HG03066 (cell line): ENCODE results near the gene NME3.

Source experiments
- ATAC-seq: cut with Tn5 transposase; IDR thresholded peaks from one replicate; pipeline ENCODE4 v1.9.1; 2021; ENCODE audit warnings: low read depth; ENCODE audit not compliant: unreplicated experiment

NME3 gene

DNA sequence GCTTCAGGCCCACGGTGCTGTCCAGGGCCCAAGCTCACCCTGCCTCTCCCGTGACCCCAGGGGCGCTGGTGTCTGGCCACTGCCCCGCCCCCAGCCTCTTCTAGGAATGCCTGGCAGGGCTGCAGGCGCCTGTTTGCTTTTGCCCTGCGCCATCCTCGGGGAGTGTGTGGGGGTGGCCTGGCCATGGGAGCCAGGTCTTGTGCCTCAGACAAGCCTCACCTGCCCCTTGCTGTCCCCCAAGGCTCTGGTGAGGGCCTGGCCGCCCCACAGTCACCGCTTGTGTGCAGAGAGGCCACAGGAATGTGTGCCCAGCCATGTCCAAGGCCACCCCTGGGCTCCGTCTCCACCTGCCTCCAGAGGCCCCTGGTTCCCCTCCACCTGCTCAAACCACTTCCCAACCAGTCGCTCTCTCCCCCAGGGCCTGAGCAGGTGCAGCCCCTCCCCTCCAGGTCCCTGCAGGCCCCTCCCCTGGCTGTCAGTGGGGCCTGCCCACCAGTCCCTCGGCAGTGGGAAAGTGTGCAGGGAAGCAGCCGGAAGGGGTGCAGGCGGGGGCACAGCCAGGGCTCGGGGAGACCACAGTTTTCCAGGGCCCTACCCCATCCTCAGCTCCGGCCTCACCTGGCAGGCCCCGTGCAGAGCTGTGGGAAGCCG, 23.0 kb upstream of the NME3 start:
- no peak for ATAC-seq

DNA sequence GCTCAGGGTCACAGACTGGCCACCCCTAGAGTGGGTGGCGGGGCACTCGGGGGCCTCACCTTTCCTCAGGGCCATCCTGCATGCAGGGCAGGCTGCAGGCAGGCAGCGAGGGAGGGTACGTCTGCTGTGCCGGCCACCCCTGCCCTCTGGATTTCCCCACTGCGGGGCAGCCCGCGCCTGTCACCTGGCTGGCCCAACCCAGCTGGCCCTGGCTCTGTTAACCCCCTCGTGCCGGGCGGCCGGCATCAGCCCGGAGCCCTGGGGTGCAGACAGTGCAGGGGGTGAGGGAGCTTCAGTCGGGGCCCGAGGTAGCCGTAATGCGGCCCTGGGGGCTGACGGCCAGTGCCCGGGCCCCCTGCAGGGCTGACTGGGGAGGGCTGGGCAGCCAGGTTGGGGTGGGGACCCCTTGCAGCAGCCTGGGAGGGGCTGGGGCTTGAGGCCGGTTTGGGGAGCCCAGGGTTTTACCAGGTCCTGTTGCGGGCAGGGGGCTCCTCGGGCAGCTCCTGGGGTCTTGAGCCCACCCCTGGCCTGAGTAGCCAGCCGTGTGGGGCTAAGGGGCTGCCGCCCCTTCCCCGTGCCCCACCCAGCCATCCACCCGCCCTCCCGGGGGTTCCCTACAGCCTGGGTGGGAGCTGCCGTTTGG, 22.4 kb upstream of the NME3 start, which contains the start of gene IGFALS:
TSS of gene IGFALS (minus strand) at position 128 of the 643 bp plus-strand sequence. CDS start at position 75, 53 bp downstream.
- no peak for ATAC-seq

DNA sequence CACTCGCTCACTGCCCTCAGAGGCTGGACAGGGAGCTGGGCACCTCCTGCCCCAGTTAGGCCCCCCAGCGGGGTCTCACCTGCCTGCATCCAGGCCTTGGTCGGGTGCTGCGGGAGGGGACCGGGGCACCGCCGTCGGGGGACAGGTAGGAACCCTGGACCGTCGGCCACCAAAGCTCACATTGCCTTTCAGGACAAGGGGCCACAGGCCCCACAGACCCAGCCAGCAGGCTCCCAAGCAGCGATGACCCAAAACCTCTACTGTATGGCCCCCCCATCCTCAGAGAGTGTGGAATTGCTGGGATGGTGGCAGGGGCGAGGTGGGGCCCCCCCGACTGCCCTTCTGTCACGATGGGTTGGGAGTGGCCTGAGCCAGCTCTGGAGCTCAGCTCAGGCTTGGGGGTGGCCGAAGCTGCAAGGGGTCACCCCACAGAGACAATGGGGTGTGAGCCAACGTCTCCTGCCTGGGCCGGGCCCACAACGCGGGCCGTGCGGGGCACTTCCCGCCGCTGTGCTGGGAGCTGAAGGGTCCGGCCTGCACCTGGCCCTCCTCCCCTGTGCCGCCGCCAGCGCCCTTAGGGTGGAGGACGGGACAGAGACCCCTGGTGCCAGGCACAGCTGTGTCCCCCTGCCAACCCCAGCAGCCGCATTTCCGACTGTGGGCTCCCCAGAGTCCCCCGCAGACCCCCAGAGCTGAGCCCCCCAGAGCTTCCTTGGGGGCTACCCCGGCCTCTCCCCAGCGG, 21.7 kb upstream of the NME3 start:
- ATAC-seq: no peak

DNA sequence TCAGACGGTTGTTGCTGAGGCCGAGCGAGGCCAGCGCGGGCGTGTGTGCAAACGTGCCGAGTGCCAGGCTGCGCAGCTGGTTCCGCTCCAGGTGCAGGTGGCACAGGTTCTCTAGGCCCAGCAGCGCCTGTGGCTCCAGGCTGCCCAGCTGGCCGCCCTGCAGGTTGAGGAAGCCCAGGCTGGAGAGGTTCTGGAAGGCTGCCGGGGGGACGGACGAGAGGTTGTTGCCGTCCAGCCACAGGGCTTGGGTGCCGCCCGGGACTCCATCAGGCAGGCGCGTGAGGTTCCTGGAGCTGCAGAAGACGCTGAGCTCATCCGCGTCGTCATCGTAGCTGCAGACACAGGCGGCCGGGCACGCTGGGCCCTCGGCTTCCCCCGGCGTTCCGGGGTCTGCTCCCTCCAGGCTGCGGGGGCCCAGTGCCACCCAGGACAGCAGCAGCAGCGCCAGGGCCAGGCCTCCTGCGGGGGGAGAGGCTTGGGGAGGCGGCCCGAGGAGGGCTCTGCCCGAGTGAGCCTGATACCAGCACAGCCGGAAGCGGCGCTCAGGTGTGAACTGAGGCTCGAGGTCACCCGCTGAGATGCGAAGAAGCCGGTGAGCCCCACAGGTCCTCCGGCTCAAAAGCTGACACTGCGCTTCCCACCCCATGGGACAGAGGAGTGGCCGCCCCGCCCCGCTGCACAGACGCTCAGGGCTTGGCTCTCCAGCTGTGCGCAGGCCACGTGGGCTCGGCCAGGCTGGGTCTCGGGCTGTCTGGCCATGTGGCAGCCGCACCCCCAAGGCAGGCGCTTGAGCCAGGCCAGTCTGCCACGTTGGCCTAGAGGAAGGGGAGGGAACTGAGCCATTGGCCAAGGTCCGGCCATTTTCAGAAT, 20.8 kb upstream of the NME3 start:
- no peak for ATAC-seq

DNA sequence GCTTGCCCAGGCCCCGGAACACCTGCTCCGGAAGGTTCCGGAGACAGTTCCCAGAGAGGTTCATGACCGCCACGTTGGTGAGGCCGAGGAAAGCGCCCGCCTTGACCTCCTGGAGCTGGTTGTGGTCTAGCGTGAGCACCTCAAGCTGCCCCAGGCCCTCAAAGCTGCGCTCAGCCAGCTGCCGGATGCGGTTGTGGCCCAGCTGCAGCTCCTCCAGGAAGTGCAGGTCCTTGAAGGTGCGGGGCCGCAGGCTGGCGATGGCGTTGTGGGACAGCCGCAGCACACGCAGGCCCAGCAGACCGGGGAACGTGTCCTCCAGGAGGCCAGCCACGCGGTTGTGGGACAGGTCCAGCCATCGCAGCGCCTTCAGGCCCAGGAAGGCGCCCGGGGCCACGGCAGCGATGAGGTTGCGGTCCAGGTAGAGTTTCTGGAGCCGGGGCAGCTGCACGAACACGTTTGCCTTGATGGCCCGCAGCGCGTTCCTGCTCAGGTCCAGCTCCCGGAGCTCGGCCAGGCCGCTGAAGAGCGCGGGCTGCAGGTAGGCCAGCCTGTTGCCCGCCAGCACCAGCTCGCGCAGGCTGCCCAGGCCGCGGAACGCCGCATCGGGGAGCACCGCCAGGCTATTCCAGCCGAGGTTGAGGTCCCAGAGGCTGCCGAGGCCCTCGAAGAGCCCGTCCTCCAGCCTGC, 20.1 kb upstream of the NME3 start:
- no peak for ATAC-seq

DNA sequence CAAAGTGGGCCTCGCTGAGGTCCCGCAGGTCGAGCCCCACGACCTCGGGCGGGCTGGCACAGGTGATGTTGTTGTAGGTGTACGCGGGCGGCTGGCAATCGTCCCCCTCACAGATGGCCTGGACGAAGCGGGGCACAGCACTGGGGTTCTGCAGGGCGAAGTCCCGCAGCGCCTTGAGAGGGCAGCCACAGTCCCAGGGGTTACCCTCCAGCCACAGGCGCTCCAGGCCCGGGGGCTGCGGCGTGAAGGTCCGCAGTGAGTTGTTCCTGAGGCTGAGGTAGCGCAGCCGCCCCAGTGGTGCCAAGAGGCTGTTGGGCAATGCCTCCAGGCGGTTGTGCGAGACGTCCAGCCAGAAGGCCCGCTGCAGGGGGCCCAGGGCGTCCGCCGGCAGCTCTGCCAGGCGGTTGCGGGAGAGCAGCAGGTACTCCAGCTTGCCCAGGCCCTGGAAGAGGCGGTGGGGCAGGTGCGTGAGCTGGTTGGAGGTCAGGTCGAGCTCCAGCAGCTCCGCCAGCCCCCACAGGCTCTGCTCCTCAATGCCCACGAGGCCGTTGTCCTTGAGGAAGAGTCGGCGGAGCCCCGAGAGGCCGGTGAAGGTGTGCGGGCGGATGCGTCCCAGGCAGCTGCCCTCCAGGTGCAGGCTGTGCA, 19.4 kb upstream of the NME3 start:
- ATAC-seq: no peak

DNA sequence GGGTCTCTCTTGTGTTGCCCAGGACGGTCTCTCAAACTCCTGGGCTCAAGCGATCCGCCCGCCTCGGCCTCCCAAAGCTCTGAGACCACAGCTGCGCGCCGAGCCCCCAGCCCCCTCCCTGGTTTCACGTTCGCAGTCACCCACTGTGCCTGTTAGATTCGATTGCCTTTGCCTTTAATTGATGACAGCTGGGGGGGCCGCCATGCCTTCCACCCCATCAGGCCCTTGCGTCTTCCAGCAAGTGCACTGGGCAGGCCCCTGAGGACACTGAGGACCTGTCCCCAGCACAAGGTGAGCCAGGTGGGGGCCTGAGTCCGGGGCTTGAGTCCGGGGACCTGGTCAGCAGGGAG, 18.9 kb upstream of the NME3 start:
- ATAC-seq: no peak

DNA sequence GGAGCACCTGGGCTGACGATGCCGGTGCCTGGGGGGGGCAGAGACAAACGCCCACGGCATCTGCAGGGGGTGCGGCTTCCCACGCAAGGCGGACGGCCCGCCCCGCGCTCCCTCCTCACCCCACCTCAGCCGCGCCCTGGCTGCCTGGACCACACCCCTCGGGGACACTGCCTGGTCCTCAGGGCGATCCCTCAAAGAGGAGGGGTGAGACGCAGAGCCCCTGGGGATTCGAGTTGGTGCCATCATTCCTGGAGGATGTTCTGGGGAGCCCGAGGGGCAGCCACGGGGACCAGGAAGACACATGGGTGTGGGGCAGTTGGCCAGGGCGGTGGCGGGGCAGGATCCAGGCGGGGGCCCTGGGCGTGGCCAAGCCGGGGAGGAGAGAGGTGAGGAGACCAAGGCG, 18.3 kb upstream of the NME3 start:
- no peak for ATAC-seq

DNA sequence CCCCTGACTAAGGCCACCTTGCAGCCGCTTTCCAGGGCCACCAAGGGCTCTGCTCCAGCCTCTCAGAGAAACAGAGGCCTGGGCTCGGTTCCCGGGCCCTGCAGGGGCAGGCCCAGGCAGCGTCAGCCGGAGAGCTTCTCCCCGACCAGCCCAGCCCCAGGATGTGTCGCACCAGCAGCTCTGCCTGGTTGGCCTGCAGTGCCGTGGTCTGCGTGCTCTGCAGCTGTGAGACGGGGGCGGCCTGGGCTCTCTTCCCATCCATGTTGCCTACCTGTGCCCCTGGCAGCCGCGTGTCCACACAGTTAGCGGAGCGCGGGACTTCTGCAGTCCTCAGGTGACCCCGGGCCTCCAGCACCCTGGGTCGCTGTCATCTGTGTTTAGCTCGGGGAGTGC, 17.4 kb upstream of the NME3 start:
- ATAC-seq: no peak

DNA sequence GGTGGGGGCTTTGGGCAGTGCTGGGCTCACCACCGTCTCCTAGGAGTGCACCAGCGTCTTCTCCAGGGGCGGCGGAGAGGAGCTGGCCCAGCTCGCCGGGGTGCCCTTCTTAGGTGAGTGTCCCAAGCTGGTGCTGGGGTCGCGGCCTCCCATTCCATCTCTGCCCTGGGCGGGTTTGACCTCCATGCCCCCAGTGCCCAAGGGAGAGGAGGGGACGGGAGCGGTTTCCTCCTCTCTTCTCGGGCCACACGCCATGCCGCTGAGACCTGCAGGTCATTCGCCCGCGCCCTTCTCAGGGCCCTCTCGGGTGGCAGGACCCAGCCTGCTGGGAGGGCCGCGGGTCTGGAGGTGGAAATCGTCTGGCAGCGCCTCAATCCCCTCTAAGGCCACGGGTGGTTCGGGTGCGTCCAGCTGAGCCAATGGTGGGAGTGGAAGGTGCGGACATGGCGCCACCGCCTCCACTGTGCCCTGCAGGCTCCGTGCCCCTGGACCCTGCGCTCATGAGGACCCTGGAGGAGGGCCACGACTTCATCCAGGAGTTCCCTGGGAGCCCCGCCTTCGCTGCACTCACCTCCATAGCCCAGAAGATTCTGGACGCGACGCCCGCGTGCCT, 16.9 kb upstream of the NME3 start:
- ATAC-seq: no peak

DNA sequence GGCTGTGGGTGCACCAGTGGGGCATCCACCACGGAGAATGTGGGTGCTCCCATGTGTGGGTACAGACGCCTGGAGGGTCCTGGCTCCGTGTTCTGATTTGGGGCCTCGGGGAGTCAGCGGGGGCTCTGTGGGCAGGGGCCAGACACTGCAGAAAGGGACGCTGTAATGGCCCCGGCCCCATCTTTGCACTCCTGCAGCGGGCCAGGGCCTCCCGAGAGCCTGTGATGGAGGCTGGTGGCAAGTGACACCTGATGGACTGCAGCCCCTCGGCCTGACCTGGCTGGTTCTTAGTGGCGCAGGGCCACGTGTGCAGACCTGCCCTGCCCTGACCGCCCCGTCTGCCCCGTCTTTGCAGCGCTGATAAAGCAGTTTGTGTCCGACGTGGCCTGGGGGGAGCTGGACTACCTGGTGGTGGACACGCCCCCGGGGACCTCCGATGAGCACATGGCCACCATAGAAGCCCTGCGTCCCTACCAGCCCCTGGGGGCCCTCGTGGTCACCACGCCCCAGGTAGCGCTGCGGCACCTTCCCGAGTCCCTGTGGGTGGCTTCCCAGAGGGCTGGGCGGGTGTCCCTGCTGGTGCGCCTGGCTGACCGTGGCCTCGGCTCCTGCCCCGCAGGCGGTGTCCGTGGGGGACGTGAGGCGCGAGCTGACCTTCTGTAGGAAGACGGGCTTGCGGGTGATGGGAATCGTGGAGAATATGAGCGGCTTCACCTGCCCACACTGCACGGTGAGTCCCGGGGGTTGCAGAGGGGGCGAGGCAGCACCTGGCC, 16.2 kb upstream of the NME3 start:
- ATAC-seq: no peak

DNA sequence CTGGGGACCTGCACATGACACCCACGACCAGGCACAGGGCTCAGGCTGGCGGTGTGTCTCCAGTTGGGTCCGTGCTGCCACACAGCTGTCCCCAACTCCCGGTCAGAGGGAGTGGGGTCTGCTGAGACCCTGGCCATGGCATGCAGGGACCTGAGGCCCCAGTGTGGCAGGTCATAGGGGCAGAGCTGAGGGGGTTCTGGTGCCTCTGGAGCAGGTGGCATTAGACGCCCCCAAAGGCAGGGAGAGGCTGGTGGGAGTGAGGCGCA, 15.6 kb upstream of the NME3 start:
- no peak for ATAC-seq

DNA sequence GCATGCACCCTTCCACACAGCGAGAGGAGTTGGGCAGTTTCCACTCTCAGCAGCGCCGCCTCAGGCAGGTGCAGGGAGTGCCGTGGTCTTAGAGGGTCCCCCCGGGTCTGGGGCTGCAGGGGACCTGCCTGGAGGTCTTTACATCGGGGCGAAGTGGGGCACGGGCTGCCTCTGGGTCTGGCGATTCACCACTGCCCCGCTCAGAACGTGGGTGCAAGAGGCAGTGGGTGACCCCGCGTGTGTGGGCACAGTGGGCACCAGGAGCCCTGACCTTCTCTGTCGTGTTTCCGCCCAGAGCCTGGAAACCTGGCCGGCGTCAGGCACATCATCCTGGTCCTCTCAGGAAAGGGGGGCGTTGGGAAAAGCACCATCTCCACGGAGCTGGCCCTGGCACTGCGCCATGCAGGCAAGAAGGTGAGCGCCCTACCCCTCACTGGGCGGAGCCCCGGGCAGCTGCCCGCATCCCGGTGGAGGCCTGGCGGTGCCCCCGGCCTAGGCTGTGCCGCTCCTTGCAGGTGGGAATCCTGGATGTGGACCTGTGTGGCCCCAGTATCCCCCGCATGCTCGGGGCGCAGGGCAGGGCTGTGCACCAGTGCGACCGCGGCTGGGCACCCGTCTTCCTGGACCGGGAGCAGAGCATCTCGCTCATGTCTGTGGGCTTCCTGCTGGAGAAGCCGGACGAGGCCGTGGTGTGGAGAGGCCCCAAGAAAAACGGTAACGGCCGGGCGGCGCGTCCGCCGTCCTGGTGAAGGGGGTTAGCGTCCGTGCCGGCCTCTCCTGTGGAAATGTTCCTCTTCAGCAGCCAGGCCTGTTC, 15.1 kb upstream of the NME3 start:
- no peak for ATAC-seq

DNA sequence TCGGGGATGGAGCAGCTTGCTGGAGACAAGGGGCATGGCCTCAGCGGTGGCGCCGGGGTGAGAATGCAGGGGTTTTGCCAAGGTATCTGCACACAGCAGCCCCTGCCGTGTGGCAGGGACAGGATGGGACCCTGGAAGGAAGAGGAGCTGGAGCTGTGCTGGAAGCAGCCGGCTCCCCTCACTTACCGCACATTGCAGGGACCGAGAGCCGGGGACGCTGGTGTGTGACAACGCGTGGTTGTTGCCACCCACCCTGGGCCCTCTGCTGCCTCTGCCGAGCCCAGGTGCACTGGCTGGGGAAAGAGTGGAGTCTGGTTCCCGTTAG, 14.5 kb upstream of the NME3 start:
- no peak for ATAC-seq

DNA sequence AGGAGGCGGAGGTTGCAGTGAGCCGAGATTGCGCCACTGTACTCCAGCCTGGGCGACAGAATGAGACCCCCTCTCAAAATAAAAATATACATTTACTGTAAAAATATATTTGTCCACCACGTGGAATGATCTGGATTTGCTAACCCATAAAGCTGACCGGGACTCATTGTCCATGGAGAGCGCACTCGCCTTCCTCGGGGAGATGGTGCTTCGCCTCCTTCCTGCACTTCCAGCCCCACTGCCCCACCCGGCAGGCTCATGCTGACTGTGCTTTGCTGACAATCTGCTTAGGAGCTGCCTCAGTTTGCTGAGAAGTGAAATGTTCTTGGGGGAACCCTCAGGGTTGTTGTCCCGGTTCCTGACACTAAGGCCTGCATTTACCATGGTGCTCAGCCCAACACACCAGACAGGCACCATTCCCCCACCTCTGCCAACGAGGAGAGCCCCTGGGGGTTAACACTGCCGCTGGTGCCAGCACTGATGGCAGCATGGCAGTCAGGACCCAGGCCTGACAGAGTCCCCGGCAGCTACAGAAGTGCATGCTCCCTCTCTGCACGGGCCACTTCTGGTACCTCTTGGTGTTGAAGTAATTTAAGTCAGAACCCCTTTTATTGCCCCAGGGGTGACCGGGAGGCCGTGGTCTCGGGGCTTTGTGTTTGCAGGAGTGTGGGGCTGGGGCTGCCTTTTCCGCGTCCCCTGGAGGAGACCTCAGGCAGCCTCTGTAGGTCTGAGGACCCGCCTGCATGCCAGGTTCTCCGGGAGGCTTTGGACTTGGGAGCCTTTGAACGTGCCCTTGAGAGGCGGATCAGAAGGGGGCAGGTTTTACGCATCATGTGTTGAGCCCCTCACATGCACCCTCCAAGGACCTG, 13.9 kb upstream of the NME3 start:
- no peak for ATAC-seq

DNA sequence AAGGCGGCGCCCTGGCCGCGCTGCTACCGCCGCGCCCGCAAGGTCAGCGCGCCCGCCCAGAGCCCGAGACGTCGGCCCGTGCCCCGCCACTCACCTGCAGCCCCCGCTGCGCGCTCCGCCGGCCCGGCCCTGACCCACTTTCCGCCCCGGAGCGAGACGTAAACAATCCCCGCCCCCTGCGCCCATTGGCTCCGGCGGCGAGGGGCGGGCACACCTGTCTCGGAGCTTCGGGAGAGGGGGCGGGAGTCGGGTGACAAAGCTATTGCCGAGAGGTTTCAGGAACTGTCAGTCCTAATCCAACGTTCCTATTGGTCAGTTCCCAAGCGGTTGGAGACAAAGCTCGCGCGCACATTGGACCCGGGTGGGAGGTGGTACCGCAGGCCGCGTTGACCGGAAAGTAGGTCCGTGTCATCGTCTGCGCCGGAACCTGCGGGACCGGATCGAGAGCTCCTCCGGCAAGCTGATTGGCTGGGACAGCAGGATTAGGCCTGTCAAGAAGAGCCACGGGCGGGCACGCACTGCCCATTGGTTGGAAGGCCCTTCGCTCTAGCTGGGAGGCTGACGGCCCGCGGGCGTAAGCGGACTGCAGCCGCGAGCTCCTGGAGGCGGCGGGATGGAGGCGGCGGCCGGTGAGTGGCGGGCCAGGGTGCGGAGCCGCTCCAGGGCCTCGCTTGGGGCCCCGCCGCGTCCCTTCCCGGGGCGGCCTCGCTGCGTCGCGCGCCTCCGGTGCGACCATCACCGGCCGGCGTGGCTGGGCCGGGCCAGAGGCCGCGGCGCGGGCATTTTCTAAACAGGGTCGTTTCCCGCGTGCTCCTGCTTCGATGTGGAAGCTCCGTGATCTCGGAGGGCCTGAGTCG, 11.3 kb upstream of the NME3 start, which contains the start of the genes NUBP2 and SPSB3:
TSS of gene NUBP2 (plus strand) at position 553 of the 857 bp plus-strand sequence. CDS start at position 614, 61 bp downstream.
TSS of gene SPSB3 (minus strand) at position 164 of the 857 bp plus-strand sequence. CDS start 1,088 bp downstream, outside the sequence.
- peak; percentile 85 for ATAC-seq
